Mesenchymal stem cell (in vitro differentiated cells and primary cell): Measurements from ENCODE around the gene RPRML.
A peak's percentile ranks its signal among the peaks of the same experiment; 100 is the strongest.

ENCODE experiments used
- DNase-seq: peaks from one replicate; pipeline ENCODE4 v3.0.0-alpha.2; 2013
- H2AFZ ChIP-seq: one replicate; pipeline ENCODE4 v1.6.1; 2013; ENCODE audit warnings: low read depth, mild to moderate bottlenecking, control low read depth, inconsistent platforms, low read length, moderate library complexity
- H2AK5ac ChIP-seq: 2 replicates; pipeline ENCODE4 v1.6.1; 2013; ENCODE audit warnings: low read length, moderate library complexity, mild to moderate bottlenecking, inconsistent platforms; ENCODE audit not compliant: severe bottlenecking
- H2BK120ac ChIP-seq: one replicate; pipeline ENCODE4 v1.6.1; 2013; ENCODE audit warnings: low read depth, mild to moderate bottlenecking, inconsistent platforms, low read length, moderate library complexity
- H2BK12ac ChIP-seq, 2 experiments: one replicate each; pipeline ENCODE4 v1.6.1; 2013; ENCODE audit warnings: inconsistent platforms in 2 of 2, low read length in 2 of 2, mild to moderate bottlenecking in 2 of 2, moderate library complexity in 2 of 2, control low read depth in 1 of 2
- H2BK15ac ChIP-seq: one replicate; pipeline ENCODE4 v1.6.1; 2013; ENCODE audit warnings: mild to moderate bottlenecking, low read depth, inconsistent platforms; ENCODE audit not compliant: poor library complexity, severe bottlenecking
- H2BK5ac ChIP-seq: 2 replicates; pipeline ENCODE4 v1.6.1; 2013; ENCODE audit warnings: low read depth, mild to moderate bottlenecking, low read length, control low read depth, inconsistent platforms; ENCODE audit not compliant: poor library complexity, severe bottlenecking
- H3K14ac ChIP-seq, 2 experiments: one replicate each; pipeline ENCODE4 v1.6.1; 2013; ENCODE audit warnings: inconsistent platforms in 2 of 2, low read length in 2 of 2, control low read depth in 1 of 2, mild to moderate bottlenecking in 1 of 2, moderate library complexity in 1 of 2
- H3K18ac ChIP-seq, 2 experiments: one replicate each; pipeline ENCODE4 v1.6.1; 2013; ENCODE audit warnings: inconsistent platforms in 2 of 2, low read length in 2 of 2, control low read depth in 1 of 2, low read depth in 1 of 2, mild to moderate bottlenecking in 1 of 2
- H3K23ac ChIP-seq, 2 experiments: one replicate each; pipeline ENCODE4 v1.6.1; 2013; ENCODE audit warnings: inconsistent platforms in 2 of 2, low read length in 2 of 2, mild to moderate bottlenecking in 2 of 2, moderate library complexity in 2 of 2, control low read depth in 1 of 2
- H3K27ac ChIP-seq: 2 replicates; pipeline ENCODE4 v1.5.1; 2013; ENCODE audit warnings: mild to moderate bottlenecking, moderate library complexity, low read length, control low read depth, inconsistent platforms; ENCODE audit not compliant: poor library complexity, severe bottlenecking
- H3K27me3 ChIP-seq, 2 experiments: 2 replicates each; pipeline versions ENCODE4 v1.6.1 to v1.7.0; 2013; ENCODE audit warnings: low read length in 2 of 2, mild to moderate bottlenecking in 2 of 2, moderate library complexity in 2 of 2, control low read depth in 1 of 2, inconsistent platforms in 1 of 2; ENCODE audit not compliant: control insufficient read depth in 1 of 2, insufficient read depth in 1 of 2
- H3K36me3 ChIP-seq, 2 experiments: 2 replicates each; pipeline versions ENCODE4 v1.6.1 to v1.7.0; 2013; ENCODE audit warnings: low read length in 2 of 2, control low read depth in 1 of 2, inconsistent platforms in 1 of 2, low read depth in 1 of 2, mild to moderate bottlenecking in 1 of 2; ENCODE audit not compliant: insufficient read depth in 2 of 2, control insufficient read depth in 1 of 2
- H3K4ac ChIP-seq, 2 experiments: one replicate each; pipeline ENCODE4 v1.6.1; 2013; ENCODE audit warnings: inconsistent platforms in 2 of 2, low read length in 2 of 2, mild to moderate bottlenecking in 2 of 2, moderate library complexity in 2 of 2, control low read depth in 1 of 2, low read depth in 1 of 2
- H3K4me1 ChIP-seq: 2 replicates; pipeline ENCODE4 v1.6.1; 2013; ENCODE audit warnings: low read depth, low read length, control low read depth; ENCODE audit not compliant: control insufficient read depth, insufficient read depth
- H3K4me2 ChIP-seq: 2 replicates; pipeline ENCODE4 v1.6.1; 2013; ENCODE audit warnings: low read length, mild to moderate bottlenecking, inconsistent platforms; ENCODE audit not compliant: poor library complexity, severe bottlenecking
- H3K4me3 ChIP-seq, 2 experiments: 2 replicates each; pipeline versions ENCODE4 v1.5.1 to v1.7.0; 2013; ENCODE audit warnings: low read length in 2 of 2, mild to moderate bottlenecking in 2 of 2, control low read depth in 1 of 2, low read depth in 1 of 2; ENCODE audit not compliant: insufficient read depth in 1 of 2
- H3K79me1 ChIP-seq: replicated peaks from 2 replicates; pipeline ENCODE4 v1.6.1; 2013; ENCODE audit warnings: mild to moderate bottlenecking, control low read depth, low read length, inconsistent platforms; ENCODE audit not compliant: poor library complexity, severe bottlenecking
- H3K9ac ChIP-seq: 2 replicates; pipeline ENCODE4 v1.7.0; 2013; ENCODE audit warnings: mild to moderate bottlenecking, low read length, moderate library complexity
- H3K9me3 ChIP-seq: 2 replicates; pipeline ENCODE4 v1.7.0; 2013; ENCODE audit warnings: mild to moderate bottlenecking, low read length; ENCODE audit not compliant: control insufficient read depth
- H4K8ac ChIP-seq: one replicate; pipeline ENCODE4 v1.6.1; 2013; ENCODE audit warnings: inconsistent platforms, mild to moderate bottlenecking, low read length, moderate library complexity
- H4K91ac ChIP-seq: one replicate; pipeline ENCODE4 v1.6.1; 2013; ENCODE audit warnings: mild to moderate bottlenecking, low read length, inconsistent platforms
- WGBS: methylation state at CpG from one replicate; pipeline ENCODE4 v1.1.7; 2013; ENCODE audit warnings: mixed read lengths; 5-methylcytosine and 5-hydroxymethylcytosine counted together

Gene RPRML

GRCh38 chr17:46986366-46986765 lies 7.3 kb upstream of the RPRML start:
- H3K27ac ChIP-seq = no peak overlapping the region
- peak overlapping the region; percentile 10 for H4K91ac ChIP-seq
- WGBS = 87% methylated on average over 7 of the region's 7 CpGs
- no peaks in the 10 kb centered on the region for H3K4me1 ChIP-seq
- no peak overlapping the region for H2AK5ac ChIP-seq
- H3K79me1 ChIP-seq = no peaks in the 10 kb centered on the region
- H3K36me3 ChIP-seq = no peaks in the 10 kb centered on the region
- peaks cover 32 to 54% of the 10 kb centered on the region in 2 experiments for H3K27me3 ChIP-seq
- no peak overlapping the region for H4K8ac ChIP-seq
- H2AFZ ChIP-seq = no peak overlapping the region
- no peak for DNase-seq
- H2BK12ac ChIP-seq = no peak overlapping the region
- no peak overlapping the region for H3K9ac ChIP-seq
- peaks cover 2% of the 10 kb centered on the region for H3K9me3 ChIP-seq
- H2BK120ac ChIP-seq = no peak overlapping the region
- H3K4me3 ChIP-seq = no peak overlapping the region
- H2BK5ac ChIP-seq = no peak overlapping the region
- H3K18ac ChIP-seq = no peak overlapping the region
- H2BK15ac ChIP-seq = no peak overlapping the region
- no peak overlapping the region for H3K4me2 ChIP-seq
- H3K23ac ChIP-seq = no peak overlapping the region
- H3K4ac ChIP-seq = no peak overlapping the region
- no peak overlapping the region for H3K14ac ChIP-seq

GRCh38 chr17:46984892-46985291 lies 5.8 kb upstream of the RPRML start:
- peaks cover 38 to 56% of the 10 kb centered on the region in 2 experiments for H3K27me3 ChIP-seq
- H3K4ac ChIP-seq = no peak overlapping the region
- no peak overlapping the region for H4K8ac ChIP-seq
- no peak overlapping the region for H2BK15ac ChIP-seq
- no peak overlapping the region for H2BK120ac ChIP-seq
- no peak overlapping the region for H3K27ac ChIP-seq
- peaks cover 2% of the 10 kb centered on the region for H3K9me3 ChIP-seq
- H3K4me2 ChIP-seq = no peak overlapping the region
- H3K36me3 ChIP-seq = no peaks in the 10 kb centered on the region
- 78% methylated on average over 5 of the region's 5 CpGs for WGBS
- no peak overlapping the region for H2BK12ac ChIP-seq
- H2AK5ac ChIP-seq = no peak overlapping the region
- H3K9ac ChIP-seq = no peak overlapping the region
- H2AFZ ChIP-seq = no peak overlapping the region
- no peak overlapping the region for H3K14ac ChIP-seq
- no peaks in the 10 kb centered on the region for H3K4me1 ChIP-seq
- H3K23ac ChIP-seq = no peak overlapping the region
- H3K79me1 ChIP-seq = no peaks in the 10 kb centered on the region
- H2BK5ac ChIP-seq = no peak overlapping the region
- no peak overlapping the region for H4K91ac ChIP-seq
- H3K18ac ChIP-seq = no peak overlapping the region
- H3K4me3 ChIP-seq = no peak overlapping the region
- no peak for DNase-seq

GRCh38 chr17:46984341-46984740 lies 5.3 kb upstream of the RPRML start:
- H3K36me3 ChIP-seq = no peaks in the 10 kb centered on the region
- no peak overlapping the region for H2BK120ac ChIP-seq
- WGBS = 49% methylated on average over 4 of the region's 6 CpGs
- H3K23ac ChIP-seq = no peak overlapping the region
- H2BK5ac ChIP-seq = no peak overlapping the region
- H3K18ac ChIP-seq = no peak overlapping the region
- no peak overlapping the region for H2AK5ac ChIP-seq
- H3K9me3 ChIP-seq = peaks cover 2% of the 10 kb centered on the region
- DNase-seq = no peak
- H3K4me3 ChIP-seq = no peak overlapping the region
- no peak overlapping the region for H2BK15ac ChIP-seq
- no peaks in the 10 kb centered on the region for H3K79me1 ChIP-seq
- H3K4me1 ChIP-seq = peaks cover 2% of the 10 kb centered on the region
- H3K4ac ChIP-seq = no peak overlapping the region
- no peak overlapping the region for H3K14ac ChIP-seq
- no peak overlapping the region for H2BK12ac ChIP-seq
- peaks cover 38 to 56% of the 10 kb centered on the region in 2 experiments for H3K27me3 ChIP-seq
- H3K9ac ChIP-seq = no peak overlapping the region
- H3K4me2 ChIP-seq = no peak overlapping the region
- no peak overlapping the region for H4K8ac ChIP-seq
- H2AFZ ChIP-seq = no peak overlapping the region
- no peak overlapping the region for H3K27ac ChIP-seq
- no peak overlapping the region for H4K91ac ChIP-seq

DNA sequence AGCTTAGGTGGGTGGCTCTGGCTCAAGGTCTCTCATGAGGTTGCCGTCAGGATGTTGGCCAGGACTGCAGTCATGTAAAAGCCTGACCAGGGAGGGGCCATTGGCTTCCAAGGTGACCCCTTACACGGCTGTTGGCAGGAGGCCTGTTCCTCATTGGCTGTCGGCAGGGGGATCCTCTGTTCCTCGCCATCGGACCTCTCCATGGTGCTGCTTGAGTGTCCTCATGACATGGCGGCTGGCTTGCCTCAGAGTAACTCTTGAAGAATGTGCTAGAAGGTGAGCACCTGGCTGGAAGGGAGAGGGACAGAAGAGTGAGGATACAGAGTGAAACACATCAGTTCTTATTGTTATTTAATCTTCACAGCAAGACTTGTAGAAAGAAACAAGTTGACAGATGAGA lies 4.7 kb upstream of the RPRML start:
- no peaks in the 10 kb centered on the region for H3K79me1 ChIP-seq
- H2AK5ac ChIP-seq = no peak overlapping the region
- H2BK120ac ChIP-seq = no peak overlapping the region
- H3K4me3 ChIP-seq = no peak overlapping the region
- no peak overlapping the region for H3K4me2 ChIP-seq
- H3K14ac ChIP-seq = no peak overlapping the region
- H3K4ac ChIP-seq = no peak overlapping the region
- H3K4me1 ChIP-seq = peaks cover 8% of the 10 kb centered on the region
- H2BK12ac ChIP-seq = no peak overlapping the region
- H4K8ac ChIP-seq = no peak overlapping the region
- H2BK15ac ChIP-seq = no peak overlapping the region
- H3K18ac ChIP-seq = no peak overlapping the region
- H2BK5ac ChIP-seq = no peak overlapping the region
- no peak overlapping the region for H3K27ac ChIP-seq
- H3K9me3 ChIP-seq = peaks cover 2% of the 10 kb centered on the region
- no peak overlapping the region for H4K91ac ChIP-seq
- peaks cover 36 to 52% of the 10 kb centered on the region in 2 experiments for H3K27me3 ChIP-seq
- no peak overlapping the region for H3K9ac ChIP-seq
- peaks cover 0 to 1% of the 10 kb centered on the region in 2 experiments for H3K36me3 ChIP-seq
- no peak for DNase-seq
- H3K23ac ChIP-seq = no peak overlapping the region
- 63% methylated on average over 6 of the region's 6 CpGs for WGBS
- no peak overlapping the region for H2AFZ ChIP-seq
